Adrenal gland (tissue), 12 donors: Measurements from ENCODE around the gene ABHD4. TPM values are rescaled to one million over a fixed set of nuclear protein-coding genes. Genes with fewer than 3 reads are reported as not detected.

ENCODE experiments used
- DNase-seq, 7 donors: peaks; one replicate each; pipeline ENCODE4 v3.0.0-alpha.2; 2019 to 2020
- H3K27ac ChIP-seq, 5 donors: fragments of 200-600 bp; sonication (generic) in 4 of 5; 1 replicate in 3 of 5; 2 replicates in 2 of 5; pipeline versions ENCODE4 v1.5.1 to v1.8.0; 2016 to 2020; ENCODE audit warnings: mild to moderate bottlenecking in 1 of 5
- H3K27me3 ChIP-seq: fragments of 200-600 bp; 2 replicates; pipeline ENCODE4 v1.8.0; 2021
- H3K36me3 ChIP-seq, 2 donors: fragments of 200-600 bp; replicated peaks in 1 of 2; 1 replicate in 1 of 2; 2 replicates in 1 of 2; pipeline versions ENCODE4 v1.5.1 to v1.8.0; 2018 to 2022
- H3K4me1 ChIP-seq, 2 donors: fragments of 200-600 bp; replicated peaks in 1 of 2; 1 replicate in 1 of 2; 2 replicates in 1 of 2; pipeline versions ENCODE4 v1.5.1 to v1.8.0; 2018 to 2021
- H3K4me3 ChIP-seq, 4 donors: fragments of 200-600 bp; sonication (generic) in 3 of 4; one replicate each; pipeline ENCODE4 v1.5.1; 2016 to 2018
- H3K9me3 ChIP-seq, 3 donors: fragments of 200-600 bp; sonication (generic) in 1 of 3; replicated peaks in 1 of 3; 1 replicate in 2 of 3; 2 replicates in 1 of 3; pipeline versions ENCODE4 v1.5.1 to v1.8.0; 2016 to 2021
- CTCF ChIP-seq, 6 experiments: fragments of 450-650 bp in 4 of 6; fragments of 200-600 bp in 2 of 6; sonication (generic) in 1 of 6; IDR thresholded peaks; 1 replicate in 5 of 6; 2 replicates in 1 of 6; pipeline versions ENCODE4 v1.5.1 to v1.8.0; 2016 to 2021; ENCODE audit warnings: antibody characterized with exemption in 6 of 6, mild to moderate bottlenecking in 2 of 6, moderate library complexity in 1 of 6
- POLR2A ChIP-seq, 2 donors: fragments of 450-650 bp; IDR thresholded peaks; one replicate each; pipeline ENCODE4 v1.6.1; 2017; ENCODE audit warnings: antibody characterized with exemption in 2 of 2, mild to moderate bottlenecking in 2 of 2, moderate library complexity in 1 of 2
- WGBS, 4 donors: extraction: QIAGEN DNeasy Blood & Tissue Kit in 2 of 4; methylation state at CpG; one replicate each; pipeline versions ENCODE4 v1.1.5 to v1.1.7; 2013 to 2017; 5-methylcytosine and 5-hydroxymethylcytosine counted together
- intact Hi-C, 2 donors: fragments of 100-400 bp; cut with DNase I; formaldehyde crosslinking; loops; one replicate each; pipeline versions ENCODE4 v1.14.1 to v1.15.0; 2022 to 2023
- polyA plus RNA-seq, 3 donors: library from polyadenylated mRNA; stranded (reverse); fragments of 200-250 nt in 2 of 3; fragments of 350-450 nt in 1 of 3; fragmentation: Illumina TruSeq in 1 of 3; extraction: RNeasy Lipid Tissue Mini Kit (QIAGEN cat#74804) in 1 of 3; gene quantifications; one replicate each; pipeline ENCODE4 v1.2.3, GENCODE V29; 2013 to 2014
- total RNA-seq, 9 donors: library from RNA; depleted of rRNA in 4 of 9; stranded (reverse); fragments of >200 nt in 4 of 9; fragments of 120-200 nt in 1 of 9; fragmentation: NEBNext Ultra II Directional in 1 of 9; extraction: Animal tissue kit (Norgen Biotek cat#: 25700) in 1 of 9; gene quantifications; one replicate each; pipeline versions ENCODE4 v1.1.0 to v1.2.4, GENCODE V29; 2013 to 2023
- donor health status: healthy with polysubstance abuse.
- donor health status: Bipolar disorder and iron deficiency.
- donor health status: DM: yes; HTN: yes; CAD: no.
- donor health status: DM: no; HTN: no; CAD: no.
- donor health status: DM: no; HTN: no; CAD: no.
- donor health status: DM: yes; HTN: yes; CAD: no.

Gene ABHD4
- total and polyA plus RNA-seq, 12 donors, result 21.4 to 93.4 (median 43.5) TPM

DNA sequence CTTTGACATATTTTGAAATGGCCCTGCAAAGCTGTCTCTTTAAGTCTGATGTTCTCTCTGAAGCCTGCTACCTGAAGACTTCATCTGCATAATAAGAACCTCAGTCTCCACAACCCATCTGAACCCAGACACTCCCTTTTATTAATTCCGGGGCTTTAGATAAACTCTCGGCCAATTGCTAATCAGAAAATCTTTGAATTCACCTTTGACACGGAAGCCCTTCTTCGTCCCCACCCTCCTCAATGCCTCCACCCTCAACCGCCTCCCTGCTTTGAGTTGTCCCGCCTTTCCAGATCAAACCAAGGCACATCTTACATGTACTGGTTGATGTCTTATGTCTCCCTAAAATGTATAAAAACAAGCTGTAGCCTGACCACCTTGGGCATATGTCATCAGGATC lies 28.5 kb downstream of the ABHD4 start:
- Histone ChIP-seq H3K27me3 (no peaks in the 10 kb centered on the region), H3K27ac (no peak overlapping the region), H3K36me3 (no peaks in the 10 kb centered on the region), H3K9me3 (no peaks in the 10 kb centered on the region), H3K4me1 (peaks cover 0 to 5% of the 10 kb centered on the region in 2 donors), H3K4me3 (no peak overlapping the region)
- no peak for DNase-seq
- 83 to 94% (median 88%) methylated on average over 6 of the region's 6 CpGs for WGBS, 4 donors
- TF ChIP-seq POLR2A (IDR thresholded peaks at IDR 0.05) (no peak), CTCF (IDR thresholded peaks at IDR 0.05) (no peak)
- intact Hi-C loops, result no loop called here

- DNase-seq, result no peak
- no peak overlapping the region for H3K27ac ChIP-seq
- H3K9me3 ChIP-seq, result no peaks in the 10 kb centered on the region
- H3K27me3 ChIP-seq, result no peaks in the 10 kb centered on the region
- 74 to 92% (median 80%) methylated on average over 7 of the region's 7 CpGs for WGBS, 4 donors
- peaks cover 0 to 5% of the 10 kb centered on the region in 2 donors for H3K4me1 ChIP-seq
- H3K4me3 ChIP-seq, result no peak overlapping the region
- H3K36me3 ChIP-seq, result no peaks in the 10 kb centered on the region
- intact Hi-C loops, result no loop called here
- TF ChIP-seq CTCF (IDR thresholded peaks at IDR 0.05) (no peak), POLR2A (IDR thresholded peaks at IDR 0.05) (no peak)
These were observed 29.6 kb downstream of the ABHD4 start for GRCh38 chr14:22627506-22628263.

DNA sequence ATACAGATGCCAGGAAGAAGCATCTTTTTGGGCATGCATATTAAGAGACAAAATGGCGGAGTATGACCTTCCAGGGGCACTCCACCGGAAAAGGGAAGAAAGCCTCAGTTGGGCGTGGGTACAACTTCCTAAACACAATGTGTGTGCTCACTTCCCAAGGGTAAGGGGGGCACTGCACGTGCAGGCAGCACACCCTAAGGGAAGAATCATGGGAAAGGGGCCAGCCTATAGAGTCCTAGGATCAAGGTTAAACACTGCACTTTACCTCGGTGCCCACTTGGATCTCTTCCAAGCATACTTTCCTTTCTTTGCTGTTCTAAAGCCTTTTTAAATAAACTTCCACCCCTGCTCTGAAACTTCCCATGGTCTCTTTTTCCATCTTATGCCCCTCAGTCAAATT lies 31.3 kb downstream of the ABHD4 start:
- Histone ChIP-seq H3K27ac (no peak overlapping the region), H3K36me3 (no peaks in the 10 kb centered on the region), H3K4me3 (no peak overlapping the region), H3K9me3 (no peaks in the 10 kb centered on the region), H3K27me3 (no peaks in the 10 kb centered on the region), H3K4me1 (no peaks in the 10 kb centered on the region)
- no peak for DNase-seq
- WGBS, 4 donors, result 57 to 66% (median 62%) methylated on average over 5 of the region's 5 CpGs
- no peak for TF ChIP-seq POLR2A (IDR thresholded peaks at IDR 0.05)
- no peak for TF ChIP-seq CTCF (IDR thresholded peaks at IDR 0.05)
- intact Hi-C loops, result no loop called here

DNA sequence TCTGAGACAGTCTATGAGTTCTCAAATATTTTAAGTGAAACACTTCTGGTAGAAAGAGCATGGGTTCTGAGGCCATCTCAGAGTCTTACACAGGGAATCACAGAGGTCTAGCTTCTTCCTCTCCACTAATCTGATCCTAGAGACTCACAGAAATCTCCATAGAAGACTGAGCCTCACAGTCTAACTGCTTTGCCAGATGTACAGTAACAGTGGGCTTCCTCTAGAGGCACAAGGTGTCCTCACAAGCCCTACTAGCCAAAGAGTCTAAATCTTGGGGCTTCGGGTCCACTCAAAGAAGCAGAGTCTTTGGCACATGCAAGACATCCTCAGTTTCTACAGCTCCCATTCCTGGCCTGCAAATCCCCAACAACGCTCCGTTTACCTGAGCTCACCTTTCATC lies 32.0 kb downstream of the ABHD4 start:
- intact Hi-C loops, result no loop called here
- TF ChIP-seq POLR2A (IDR thresholded peaks at IDR 0.05), result no peak
- no peak for TF ChIP-seq CTCF (IDR thresholded peaks at IDR 0.05)
- Histone ChIP-seq H3K4me3 (no peak overlapping the region), H3K27me3 (no peaks in the 10 kb centered on the region), H3K4me1 (no peaks in the 10 kb centered on the region), H3K27ac (no peak overlapping the region), H3K36me3 (no peaks in the 10 kb centered on the region), H3K9me3 (no peaks in the 10 kb centered on the region)
- DNase-seq, result no peak
- 92 to 96% (median 94%) methylated on average over 3 of the region's 3 CpGs for WGBS, 4 donors
